K562 (cell line): ENCODE data around the gene CPSF4L. TPM values are rescaled to one million over a fixed set of nuclear protein-coding genes. Genes with fewer than 3 reads are reported as not detected.
A peak's percentile ranks its signal among the peaks of the same experiment; 100 is the strongest.

ENCODE experiments used
- ARID1B ChIP-seq: fragments of 450-650 bp; IDR thresholded peaks from 2 replicates; pipeline ENCODE4 v1.6.1; 2016; ENCODE audit warnings: antibody characterized with exemption, mild to moderate bottlenecking, inconsistent platforms
- CBFA2T3 ChIP-seq: fragments of 450-650 bp; IDR thresholded peaks from 2 replicates; pipeline ENCODE4 v1.6.1; 2017
- DMBX1 ChIP-seq: fragments of 250-450 bp; sonication (Bioruptor Pico); IDR thresholded peaks from 2 replicates; pipeline ENCODE4 v1.8.0; 2022; ENCODE audit warnings: inconsistent platforms, mild to moderate bottlenecking, moderate library complexity, borderline replicate concordance
- MITF ChIP-seq: IDR thresholded peaks from 2 replicates; pipeline ENCODE4 v1.6.1; 2014; ENCODE audit warnings: antibody characterized with exemption
- MYC ChIP-seq, 2 experiments: fragments of 250-450 bp in 1 of 2; sonication (Bioruptor Pico) in 1 of 2; IDR thresholded peaks; 2 replicates each; pipeline versions ENCODE4 v1.5.1 to v1.6.1; 2012 to 2021; ENCODE audit warnings: low read depth in 2 of 2, borderline replicate concordance in 1 of 2, improper control_type of control experiment in 1 of 2, low read length in 1 of 2, mild to moderate bottlenecking in 1 of 2, moderate library complexity in 1 of 2
- MYNN ChIP-seq, 2 experiments: sonication (generic); formaldehyde crosslinking in 1 of 2; IDR thresholded peaks; 2 replicates each; pipeline versions ENCODE4 v1.5.0 to v1.6.1; 2016 to 2020; ENCODE audit warnings: antibody characterized with exemption in 1 of 2, missing genetic modification reagents in 1 of 2
- PML ChIP-seq: IDR thresholded peaks from 2 replicates; pipeline ENCODE4 v1.6.1; 2012; ENCODE audit warnings: low read length, inconsistent platforms
- SAP30 ChIP-seq: fragments of 200-600 bp; sonication (generic); IDR thresholded peaks from 2 replicates; pipeline ENCODE4 v1.6.1; 2012; ENCODE audit warnings: borderline replicate concordance, low read depth, mild to moderate bottlenecking, moderate library complexity, low read length, control low read depth, inconsistent platforms; ENCODE audit not compliant: insufficient read depth, poor library complexity, severe bottlenecking
- ZFP91 ChIP-seq: sonication (generic); formaldehyde crosslinking; IDR thresholded peaks from 2 replicates; pipeline ENCODE4 v1.8.0; 2022; ENCODE audit warnings: mild to moderate bottlenecking, missing genetic modification reagents
- ZNF644 ChIP-seq: fragments of 200-800 bp; sonication (Bioruptor generic); IDR thresholded peaks from 2 replicates; pipeline ENCODE4 v1.6.1; 2016; ENCODE audit warnings: low read depth, missing genetic modification characterization, missing compliant biosample characterization
- polyA plus RNA-seq, 8 experiments: library from polyadenylated mRNA; depleted of rRNA in 4 of 8; stranded (reverse) in 5 of 8; unstranded in 3 of 8; fragments of >200 nt; fragmentation: Nextera tagmentation in 2 of 8; fragmentation: Illumina TruSeq in 1 of 8; extraction: Ambion mirVana in 2 of 8; extraction: Trizol in 1 of 8; gene quantifications; 2 replicates each; pipeline versions ENCODE4 v1.2.1 to v1.2.3, GENCODE V29; 2011 to 2014; ENCODE audit warnings: inconsistent platforms in 1 of 8, missing spikeins in 1 of 8
- total RNA-seq, 7 experiments: library from RNA; depleted of rRNA in 6 of 7; stranded (reverse); fragments of >200 nt in 6 of 7; fragmentation: Illumina TruSeq in 2 of 7; extraction: Trizol in 2 of 7; gene quantifications; 2 replicates each; pipeline versions ENCODE4 v1.2.1 to v1.2.3, GENCODE V29; 2011 to 2021; ENCODE audit warnings: low replicate concordance in 1 of 7
- TF ChIP-seq, protein P1 (sequence below): fragments of 200-800 bp; sonication (Bioruptor generic); IDR thresholded peaks from 2 replicates; pipeline ENCODE4 v1.6.1; 2017; ENCODE audit warnings: missing genetic modification characterization, missing compliant biosample characterization
- TF ChIP-seq, protein P2 (sequence below): fragments of 450-650 bp; IDR thresholded peaks from 2 replicates; pipeline ENCODE4 v1.6.1; 2018; ENCODE audit warnings: mild to moderate bottlenecking, low read depth; ENCODE audit not compliant: partially characterized antibody

CPSF4L gene
- total and polyA plus RNA-seq, 9 of the 15 experiments (the other 6 are each of a cell fraction or from before 2014, with no cell fraction given): not detected

GRCh38 chr17:73309727-73310596 lies 48.3 kb upstream of the CPSF4L start (continued):
- TF ChIP-seq SAP30 (peak; percentile 61), MYC (IDR thresholded peaks at IDR 0.05; ENCODE audit: low read depth, low read length) (peak; percentile 68), MYC (CRISPR knock-in tag; IDR thresholded peaks at IDR 0.05; ENCODE audit: borderline replicate concordance, low read depth) (no peak), MITF (peak; percentile 87), ZNF644 (tag) (0 out of 2 replicates have a peak, but pooled peaks have one; percentile 42), MYNN (IDR thresholded peaks at IDR 0.05) (peak; percentile 85), MYNN (CRISPR knock-in tag; IDR thresholded peaks at IDR 0.05) (no peak), CBFA2T3 (peak; percentile 89), ARID1B (peak; percentile 77), PML (peak; percentile 47; the same call in 1 of the 2 replicates), ZFP91 (CRISPR knock-in tag) (no peak), DMBX1 (CRISPR knock-in tag) (peak; percentile 62; the same call in 1 of the 2 replicates)
- TF ChIP-seq, protein P1, sequence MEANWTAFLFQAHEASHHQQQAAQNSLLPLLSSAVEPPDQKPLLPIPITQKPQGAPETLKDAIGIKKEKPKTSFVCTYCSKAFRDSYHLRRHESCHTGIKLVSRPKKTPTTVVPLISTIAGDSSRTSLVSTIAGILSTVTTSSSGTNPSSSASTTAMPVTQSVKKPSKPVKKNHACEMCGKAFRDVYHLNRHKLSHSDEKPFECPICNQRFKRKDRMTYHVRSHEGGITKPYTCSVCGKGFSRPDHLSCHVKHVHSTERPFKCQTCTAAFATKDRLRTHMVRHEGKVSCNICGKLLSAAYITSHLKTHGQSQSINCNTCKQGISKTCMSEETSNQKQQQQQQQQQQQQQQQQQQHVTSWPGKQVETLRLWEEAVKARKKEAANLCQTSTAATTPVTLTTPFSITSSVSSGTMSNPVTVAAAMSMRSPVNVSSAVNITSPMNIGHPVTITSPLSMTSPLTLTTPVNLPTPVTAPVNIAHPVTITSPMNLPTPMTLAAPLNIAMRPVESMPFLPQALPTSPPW: peak; percentile 50; the same call in 1 of the 2 replicates
- TF ChIP-seq, protein P2, sequence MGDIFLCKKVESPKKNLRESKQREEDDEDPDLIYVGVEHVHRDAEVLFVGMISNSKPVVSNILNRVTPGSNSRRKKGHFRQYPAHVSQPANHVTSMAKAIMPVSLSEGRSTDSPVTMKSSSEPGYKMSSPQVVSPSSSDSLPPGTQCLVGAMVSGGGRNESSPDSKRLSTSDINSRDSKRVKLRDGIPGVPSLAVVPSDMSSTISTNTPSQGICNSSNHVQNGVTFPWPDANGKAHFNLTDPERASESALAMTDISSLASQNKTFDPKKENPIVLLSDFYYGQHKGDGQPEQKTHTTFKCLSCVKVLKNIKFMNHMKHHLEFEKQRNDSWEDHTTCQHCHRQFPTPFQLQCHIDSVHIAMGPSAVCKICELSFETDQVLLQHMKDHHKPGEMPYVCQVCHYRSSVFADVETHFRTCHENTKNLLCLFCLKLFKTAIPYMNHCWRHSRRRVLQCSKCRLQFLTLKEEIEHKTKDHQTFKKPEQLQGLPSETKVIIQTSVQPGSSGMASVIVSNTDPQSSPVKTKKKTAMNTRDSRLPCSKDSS: no peak
